Neuronal stem cell (in vitro differentiated cells): ENCODE data around the gene ATP8A2.

ENCODE experiments used
- DNase-seq: peaks from one replicate; pipeline ENCODE4 v3.0.0-alpha.2; 2013; ENCODE audit warnings: low spot score
- H2AFZ ChIP-seq: one replicate; pipeline ENCODE4 v1.6.1; 2013; ENCODE audit warnings: mild to moderate bottlenecking, low read length, inconsistent platforms
- H2AK5ac ChIP-seq: 2 replicates; pipeline ENCODE4 v1.6.1; 2013; ENCODE audit warnings: low read depth, mild to moderate bottlenecking, inconsistent platforms, low read length, moderate library complexity, mixed read lengths
- H2BK120ac ChIP-seq: 2 replicates; pipeline ENCODE4 v1.6.1; 2013; ENCODE audit warnings: low read depth, mild to moderate bottlenecking, inconsistent platforms, low read length, moderate library complexity, mixed read lengths
- H2BK12ac ChIP-seq: one replicate; pipeline ENCODE4 v1.6.1; 2013; ENCODE audit warnings: low read length, inconsistent platforms
- H2BK15ac ChIP-seq: 2 replicates; pipeline ENCODE4 v1.6.1; 2013; ENCODE audit warnings: mild to moderate bottlenecking, low read length, inconsistent platforms, mixed read lengths
- H2BK5ac ChIP-seq: one replicate; pipeline ENCODE4 v1.6.1; 2013; ENCODE audit warnings: inconsistent platforms, mild to moderate bottlenecking, low read length, moderate library complexity
- H3K14ac ChIP-seq: one replicate; pipeline ENCODE4 v1.6.1; 2013; ENCODE audit warnings: low read length, inconsistent platforms
- H3K18ac ChIP-seq: 2 replicates; pipeline ENCODE4 v1.6.1; 2013; ENCODE audit warnings: low read length, inconsistent platforms
- H3K23ac ChIP-seq: 2 replicates; pipeline ENCODE4 v1.6.1; 2013; ENCODE audit warnings: low read depth, mild to moderate bottlenecking, mixed read lengths, low read length, inconsistent platforms; ENCODE audit not compliant: poor library complexity
- H3K27ac ChIP-seq: replicated peaks from 3 replicates; pipeline ENCODE4 v1.5.1; 2013; ENCODE audit warnings: low read length, inconsistent platforms
- H3K27me3 ChIP-seq, 3 experiments: 2 replicates each; pipeline ENCODE4 v1.6.1; 2013; ENCODE audit warnings: low read length in 3 of 3, mild to moderate bottlenecking in 2 of 3, inconsistent platforms in 1 of 3, low read depth in 1 of 3, mixed read lengths in 1 of 3, moderate library complexity in 1 of 3; ENCODE audit not compliant: control insufficient read depth in 3 of 3, insufficient read depth in 3 of 3
- H3K36me3 ChIP-seq, 2 donors: replicated peaks in 1 of 2; 2 replicates each; pipeline ENCODE4 v1.6.1; 2013; ENCODE audit warnings: low read length in 2 of 2; ENCODE audit not compliant: control insufficient read depth in 2 of 2, insufficient read depth in 2 of 2
- H3K4ac ChIP-seq: 2 replicates; pipeline ENCODE4 v1.6.1; 2013; ENCODE audit warnings: inconsistent platforms, mild to moderate bottlenecking, low read length, moderate library complexity
- H3K4me1 ChIP-seq, 2 donors: 1 replicate in 1 of 2; 2 replicates in 1 of 2; pipeline ENCODE4 v1.6.1; 2013; ENCODE audit warnings: low read length in 2 of 2, low read depth in 1 of 2; ENCODE audit not compliant: control insufficient read depth in 2 of 2, insufficient read depth in 1 of 2
- H3K4me2 ChIP-seq: one replicate; pipeline ENCODE4 v1.6.1; 2013; ENCODE audit warnings: mild to moderate bottlenecking, low read length, inconsistent platforms; ENCODE audit not compliant: insufficient read depth, poor library complexity, severe bottlenecking
- H3K4me3 ChIP-seq, 2 donors: 2 replicates each; pipeline ENCODE4 v1.5.1; 2013; ENCODE audit warnings: low read length in 2 of 2, mild to moderate bottlenecking in 2 of 2, inconsistent platforms in 1 of 2, moderate library complexity in 1 of 2
- H3K79me1 ChIP-seq: one replicate; pipeline ENCODE4 v1.6.1; 2013; ENCODE audit warnings: low read depth, mild to moderate bottlenecking, inconsistent platforms, low read length, moderate library complexity
- H3K9ac ChIP-seq: one replicate; pipeline ENCODE4 v1.6.1; 2013; ENCODE audit warnings: mild to moderate bottlenecking, low read depth, low read length, inconsistent platforms; ENCODE audit not compliant: poor library complexity
- H3K9me3 ChIP-seq, 2 donors: replicated peaks in 1 of 2; 2 replicates each; pipeline versions ENCODE3 to v1.6.1; 2013; ENCODE audit warnings: low read length in 2 of 2, mild to moderate bottlenecking in 2 of 2, inconsistent platforms in 1 of 2, low read depth in 1 of 2, mixed read lengths in 1 of 2, moderate library complexity in 1 of 2; ENCODE audit not compliant: control insufficient read depth in 2 of 2, insufficient read depth in 1 of 2
- H4K8ac ChIP-seq: one replicate; pipeline ENCODE4 v1.6.1; 2013; ENCODE audit warnings: low read depth, mild to moderate bottlenecking, inconsistent platforms, low read length, moderate library complexity
- H4K91ac ChIP-seq: one replicate; pipeline ENCODE4 v1.6.1; 2013; ENCODE audit warnings: low read length, low read depth, mild to moderate bottlenecking, inconsistent platforms; ENCODE audit not compliant: poor library complexity
- WGBS, 2 donors: extraction: QIAGEN DNeasy Blood & Tissue Kit; methylation state at CpG; one replicate each; pipeline ENCODE4 v1.1.7; 2013; ENCODE audit warnings: missing lambda C conversion rate in 2 of 2, mixed read lengths in 1 of 2; ENCODE audit not compliant: insufficient read length in 2 of 2, insufficient replicate concordance in 1 of 2; ENCODE audit errors: extremely low coverage in 2 of 2; 5-methylcytosine and 5-hydroxymethylcytosine counted together

Gene ATP8A2

DNA sequence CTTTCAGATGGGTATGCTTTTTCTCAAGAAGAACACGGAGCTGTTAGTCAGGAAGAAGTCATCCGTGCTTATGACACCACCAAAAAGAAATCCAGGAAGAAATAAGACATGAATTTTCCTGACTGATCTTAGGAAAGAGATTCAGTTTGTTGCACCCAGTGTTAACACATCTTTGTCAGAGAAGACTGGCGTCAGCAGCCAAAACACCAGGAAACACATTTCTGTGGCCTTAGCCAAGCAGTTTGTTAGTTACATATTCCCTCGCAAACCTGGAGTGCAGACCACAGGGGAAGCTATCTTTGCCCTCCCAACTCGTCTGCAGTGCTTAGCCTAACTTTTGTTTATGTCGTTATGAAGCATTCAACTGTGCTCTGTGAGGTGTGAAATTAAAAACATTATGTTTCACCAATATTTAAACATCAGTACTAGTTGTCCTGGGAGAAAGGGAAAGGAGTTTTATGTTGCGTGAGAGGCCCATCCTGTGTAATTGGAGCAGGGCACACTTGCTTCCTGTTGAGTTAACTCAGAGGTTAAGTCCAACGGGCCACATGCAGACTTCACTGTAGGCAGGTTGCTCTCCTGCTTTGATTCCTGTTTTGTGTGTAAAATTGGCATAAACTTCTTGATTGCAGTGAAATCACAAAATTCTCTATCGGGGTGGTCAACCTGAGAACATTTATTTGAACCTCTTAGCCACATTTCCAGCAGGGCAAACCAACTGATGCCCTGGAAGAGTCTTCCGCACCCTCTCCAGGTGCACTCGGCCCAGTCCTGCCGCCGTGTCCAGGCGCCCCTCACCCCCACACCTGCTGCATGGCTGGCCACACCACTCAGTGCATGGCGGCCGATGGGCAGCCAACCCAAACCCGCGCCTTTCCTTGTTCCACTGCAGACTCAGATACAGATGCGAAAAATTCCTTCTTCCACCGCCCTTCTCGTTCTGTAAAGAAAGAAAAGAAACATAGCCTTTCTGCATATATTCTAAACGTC, 648.4 kb downstream of the ATP8A2 start:
- Histone ChIP-seq H4K8ac (no peak overlapping the region), H2BK15ac (no peak overlapping the region), H3K79me1 (no peaks in the 10 kb centered on the region), H2BK12ac (no peak overlapping the region), H2BK120ac (no peak overlapping the region), H2BK5ac (no peak overlapping the region), H3K27me3 (peaks cover 0 to 43% (median 0%) of the 10 kb centered on the region in 3 experiments), H2AK5ac (no peak overlapping the region), H4K91ac (no peak overlapping the region), H3K4me2 (no peak overlapping the region), H3K27ac (no peak overlapping the region), H3K14ac (no peak overlapping the region), H3K9me3 (no peaks in the 10 kb centered on the region), H3K4ac (no peak overlapping the region), H3K18ac (no peak overlapping the region), H2AFZ (no peak overlapping the region), H3K4me3 (no peak overlapping the region), H3K23ac (no peak overlapping the region), H3K36me3 (no peaks in the 10 kb centered on the region), H3K9ac (no peak overlapping the region), H3K4me1 (peaks cover 0 to 10% of the 10 kb centered on the region in 2 donors)
- no CpG with 5 or more reads among the region's 22 CpGs for WGBS, 2 donors
- no peak for DNase-seq

DNA sequence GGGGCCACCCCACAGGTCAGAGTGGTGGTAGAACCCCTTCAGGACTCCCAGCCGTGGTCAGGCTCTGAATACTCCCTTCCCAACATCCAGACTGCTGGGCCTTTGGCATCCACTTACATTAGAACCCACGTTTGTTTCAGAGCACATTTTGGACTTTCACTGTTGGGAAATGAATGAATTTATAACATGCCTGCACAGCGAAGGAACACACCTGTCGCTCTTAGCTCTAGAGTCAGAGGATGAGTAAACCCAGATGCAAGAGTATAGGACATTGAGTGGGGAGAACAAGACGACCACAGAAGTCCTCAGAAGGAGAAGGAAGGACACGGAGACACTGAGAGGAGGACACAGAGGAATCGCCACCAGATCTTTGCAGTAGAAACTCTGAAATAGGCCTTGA, 649.1 kb downstream of the ATP8A2 start:
- no peak overlapping the region for H2BK120ac ChIP-seq
- DNase-seq, result no peak
- H3K4ac ChIP-seq, result no peak overlapping the region
- no peak overlapping the region for H4K8ac ChIP-seq
- H3K9ac ChIP-seq, result no peak overlapping the region
- no peaks in the 10 kb centered on the region for H3K9me3 ChIP-seq
- H3K4me3 ChIP-seq, result no peak overlapping the region
- no peak overlapping the region for H3K18ac ChIP-seq
- no peak overlapping the region for H3K4me2 ChIP-seq
- no peak overlapping the region for H2AK5ac ChIP-seq
- no peak overlapping the region for H2AFZ ChIP-seq
- no peak overlapping the region for H2BK12ac ChIP-seq
- no peak overlapping the region for H2BK5ac ChIP-seq
- no peak overlapping the region for H3K14ac ChIP-seq
- no CpG with 5 or more reads among the region's 7 CpGs for WGBS, 2 donors
- no peaks in the 10 kb centered on the region for H3K79me1 ChIP-seq
- H3K36me3 ChIP-seq, result no peaks in the 10 kb centered on the region
- H3K4me1 ChIP-seq, result peaks cover 0 to 13% of the 10 kb centered on the region in 2 donors
- no peak overlapping the region for H2BK15ac ChIP-seq
- H4K91ac ChIP-seq, result no peak overlapping the region
- peaks cover 0 to 45% (median 0%) of the 10 kb centered on the region in 3 experiments for H3K27me3 ChIP-seq
- no peak overlapping the region for H3K23ac ChIP-seq
- H3K27ac ChIP-seq, result no peak overlapping the region

GRCh38 chr13:26021516-26021915, 649.7 kb downstream of the ATP8A2 start:
- Histone ChIP-seq H3K18ac (no peak overlapping the region), H2BK5ac (no peak overlapping the region), H3K36me3 (no peaks in the 10 kb centered on the region), H3K23ac (no peak overlapping the region), H3K27ac (no peak overlapping the region), H3K4ac (no peak overlapping the region), H2AFZ (no peak overlapping the region), H2BK12ac (no peak overlapping the region), H3K4me3 (no peak overlapping the region), H3K4me2 (no peak overlapping the region), H3K9ac (no peak overlapping the region), H3K27me3 (peaks cover 0 to 45% (median 0%) of the 10 kb centered on the region in 3 experiments), H3K4me1 (peaks cover 0 to 20% of the 10 kb centered on the region in 2 donors), H3K79me1 (no peaks in the 10 kb centered on the region), H2AK5ac (no peak overlapping the region), H3K9me3 (no peaks in the 10 kb centered on the region), H4K91ac (no peak overlapping the region), H2BK120ac (no peak overlapping the region), H2BK15ac (no peak overlapping the region), H3K14ac (no peak overlapping the region), H4K8ac (no peak overlapping the region)
- WGBS, 2 donors, result no CpG with 5 or more reads among the region's 2 CpGs
- DNase-seq, result no peak

- H2BK12ac ChIP-seq, result no peak overlapping the region
- H4K91ac ChIP-seq, result no peak overlapping the region
- H2BK15ac ChIP-seq, result no peak overlapping the region
- no peak overlapping the region for H2AK5ac ChIP-seq
- H4K8ac ChIP-seq, result no peak overlapping the region
- no peak overlapping the region for H3K4me2 ChIP-seq
- H3K14ac ChIP-seq, result no peak overlapping the region
- no peak overlapping the region for H2BK5ac ChIP-seq
- H3K9ac ChIP-seq, result no peak overlapping the region
- no peak overlapping the region for H3K27ac ChIP-seq
- no peak overlapping the region for H3K23ac ChIP-seq
- H3K18ac ChIP-seq, result no peak overlapping the region
- no peak overlapping the region for H3K4me3 ChIP-seq
- no CpG with 5 or more reads among the region's 3 CpGs for WGBS, 2 donors
- no peak for DNase-seq
- no peak overlapping the region for H3K4ac ChIP-seq
- no peaks in the 10 kb centered on the region for H3K79me1 ChIP-seq
- H2BK120ac ChIP-seq, result no peak overlapping the region
- H3K27me3 ChIP-seq, result peaks cover 0 to 42% (median 0%) of the 10 kb centered on the region in 3 experiments
- H3K4me1 ChIP-seq, result peaks cover 0 to 20% of the 10 kb centered on the region in 2 donors
- no peaks in the 10 kb centered on the region for H3K36me3 ChIP-seq
- H3K9me3 ChIP-seq, result no peaks in the 10 kb centered on the region
- no peak overlapping the region for H2AFZ ChIP-seq
These were observed 650.2 kb downstream of the ATP8A2 start for GRCh38 chr13:26021956-26022355.
